HUES64 (cell line): Measurements from ENCODE around the gene LRCH1.

Source experiments
- H3K27ac ChIP-seq: 2 replicates; pipeline ENCODE4 v1.7.0; 2013; ENCODE audit warnings: low read depth, low read length, inconsistent platforms
- H3K27me3 ChIP-seq: 2 replicates; pipeline ENCODE4 v1.6.1; 2013; ENCODE audit warnings: mild to moderate bottlenecking, low read length; ENCODE audit not compliant: insufficient read depth
- H3K36me3 ChIP-seq: 2 replicates; pipeline ENCODE4 v1.6.1; 2013; ENCODE audit warnings: mild to moderate bottlenecking, low read length; ENCODE audit not compliant: insufficient read depth
- H3K4me1 ChIP-seq: 2 replicates; pipeline ENCODE4 v1.6.1; 2013; ENCODE audit warnings: mild to moderate bottlenecking, low read length, moderate library complexity; ENCODE audit not compliant: insufficient read depth
- H3K4me3 ChIP-seq: 2 replicates; pipeline ENCODE4 v1.5.1; 2013; ENCODE audit warnings: mild to moderate bottlenecking, low read length, moderate library complexity
- H3K9ac ChIP-seq: 2 replicates; pipeline ENCODE4 v1.6.1; 2013; ENCODE audit warnings: mild to moderate bottlenecking, low read depth, low read length
- H3K9me3 ChIP-seq: 2 replicates; pipeline ENCODE4 v1.6.1; 2013; ENCODE audit warnings: low read depth, low read length; ENCODE audit not compliant: insufficient read depth
- WGBS: fragments of 150-250, 120-280 bp; methylation state at CpG from one replicate; pipeline ENCODE4 v1.1.7; 2013; ENCODE audit warnings: missing lambda C conversion rate; 5-methylcytosine and 5-hydroxymethylcytosine counted together

Gene LRCH1

GRCh38 chr13:46562581-46562980, 9.6 kb downstream of the LRCH1 start:
- no peak overlapping the region for H3K9ac ChIP-seq
- no peaks in the 10 kb centered on the region; the same call in 1 of the 2 replicates for H3K4me1 ChIP-seq
- no peaks in the 10 kb centered on the region for H3K27me3 ChIP-seq
- WGBS = over 99% methylated on average over 5 of the region's 5 CpGs
- H3K27ac ChIP-seq = no peak overlapping the region
- no peaks in the 10 kb centered on the region for H3K36me3 ChIP-seq
- no peak overlapping the region for H3K4me3 ChIP-seq
- no peaks in the 10 kb centered on the region for H3K9me3 ChIP-seq

DNA sequence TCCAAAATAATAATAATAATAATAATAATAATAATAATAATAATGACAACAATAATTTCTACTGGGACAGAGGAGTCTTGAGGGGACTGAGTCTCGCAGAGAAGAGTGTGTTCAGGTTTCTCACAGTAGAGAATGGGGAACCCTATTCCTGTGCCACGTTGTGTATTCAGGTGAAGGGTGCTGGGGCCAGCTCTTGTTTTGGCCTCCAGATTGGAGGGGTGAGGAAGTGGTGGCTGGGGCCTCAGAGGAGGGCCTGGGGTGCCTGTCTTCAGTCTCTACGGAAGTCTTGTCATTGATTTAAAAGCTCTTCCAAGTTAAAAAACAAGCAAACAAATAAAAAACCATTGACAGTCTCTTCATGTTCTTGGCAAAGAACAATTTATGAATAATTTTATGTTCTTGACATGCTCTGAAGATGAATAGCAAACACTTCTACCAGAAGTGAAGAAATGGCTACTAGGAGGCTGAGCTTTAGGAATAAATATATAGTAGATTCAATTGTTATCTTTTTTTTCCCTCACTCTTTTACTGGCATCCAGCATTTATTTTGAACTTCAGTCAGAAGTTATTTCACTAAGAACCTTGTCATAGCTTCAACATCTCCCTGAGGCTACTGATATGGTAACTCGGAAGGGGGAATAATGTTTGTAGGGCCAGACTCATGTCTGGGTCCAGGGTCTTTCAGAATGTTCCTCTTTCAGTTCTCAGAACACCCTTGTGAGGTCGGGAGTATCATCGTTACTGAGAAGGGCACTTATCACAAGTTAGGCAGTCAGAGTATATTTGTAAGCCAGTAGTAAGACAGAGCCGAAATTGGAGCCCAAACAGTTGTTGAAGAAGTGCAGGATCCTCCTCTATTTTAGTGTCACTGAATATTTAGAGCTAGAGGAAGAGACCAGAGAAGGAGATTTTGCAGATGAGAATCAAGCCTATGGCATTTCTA, 13.1 kb downstream of the LRCH1 start:
- H3K27ac ChIP-seq = no peak overlapping the region

GRCh38 chr13:46567671-46568070, 14.7 kb downstream of the LRCH1 start:
- Histone ChIP-seq H3K27ac (no peak overlapping the region), H3K4me3 (no peak overlapping the region), H3K27me3 (no peaks in the 10 kb centered on the region), H3K9ac (no peak overlapping the region), H3K36me3 (no peaks in the 10 kb centered on the region), H3K9me3 (no peaks in the 10 kb centered on the region), H3K4me1 (no peaks in the 10 kb centered on the region; the same call in 1 of the 2 replicates)
- WGBS = 79% methylated on average over 2 of the region's 2 CpGs

More for the DNA sequence above, 13.1 kb downstream of the LRCH1 start:
- H3K9ac ChIP-seq = no peak overlapping the region
- H3K27me3 ChIP-seq = no peaks in the 10 kb centered on the region
- H3K36me3 ChIP-seq = no peaks in the 10 kb centered on the region
- no peaks in the 10 kb centered on the region; the same call in 1 of the 2 replicates for H3K4me1 ChIP-seq
- WGBS = 90% methylated on average over 6 of the region's 7 CpGs
- no peaks in the 10 kb centered on the region for H3K9me3 ChIP-seq
- H3K4me3 ChIP-seq = no peak overlapping the region

DNA sequence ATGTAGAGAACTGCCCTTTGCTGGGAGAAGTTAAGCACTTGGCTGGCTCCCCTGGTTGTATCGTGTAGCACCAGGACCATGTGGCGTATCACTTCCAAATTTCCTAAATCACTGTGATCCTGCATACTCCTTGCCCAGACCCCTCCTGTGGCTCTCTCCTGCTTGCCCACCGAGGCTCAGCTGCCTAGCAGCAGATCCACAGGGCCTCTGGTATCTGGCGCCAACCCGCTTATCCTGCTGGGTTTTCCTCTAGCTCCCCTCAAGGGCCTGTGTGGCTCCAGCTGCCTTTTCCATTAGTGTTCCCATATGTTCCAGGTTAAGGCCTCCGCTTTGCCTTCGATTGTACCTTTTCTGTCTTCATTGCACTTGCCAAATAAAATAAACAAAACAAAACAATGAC, 16.5 kb downstream of the LRCH1 start:
- H3K27me3 ChIP-seq = no peaks in the 10 kb centered on the region
- 93% methylated on average over 7 of the region's 7 CpGs for WGBS
- no peaks in the 10 kb centered on the region for H3K36me3 ChIP-seq
- no peak overlapping the region for H3K27ac ChIP-seq
- H3K4me1 ChIP-seq = no peaks in the 10 kb centered on the region; the same call in 1 of the 2 replicates
- H3K9ac ChIP-seq = no peak overlapping the region
- H3K9me3 ChIP-seq = no peaks in the 10 kb centered on the region
- H3K4me3 ChIP-seq = no peak overlapping the region

GRCh38 chr13:46570273-46570672, 17.3 kb downstream of the LRCH1 start:
- H3K4me3 ChIP-seq = no peak overlapping the region
- WGBS = 89% methylated on average over 3 of the region's 4 CpGs
- no peak overlapping the region for H3K9ac ChIP-seq
- no peaks in the 10 kb centered on the region for H3K9me3 ChIP-seq
- no peaks in the 10 kb centered on the region for H3K27me3 ChIP-seq
- H3K36me3 ChIP-seq = no peaks in the 10 kb centered on the region
- H3K27ac ChIP-seq = no peak overlapping the region
- H3K4me1 ChIP-seq = no peaks in the 10 kb centered on the region; the same call in 1 of the 2 replicates

DNA sequence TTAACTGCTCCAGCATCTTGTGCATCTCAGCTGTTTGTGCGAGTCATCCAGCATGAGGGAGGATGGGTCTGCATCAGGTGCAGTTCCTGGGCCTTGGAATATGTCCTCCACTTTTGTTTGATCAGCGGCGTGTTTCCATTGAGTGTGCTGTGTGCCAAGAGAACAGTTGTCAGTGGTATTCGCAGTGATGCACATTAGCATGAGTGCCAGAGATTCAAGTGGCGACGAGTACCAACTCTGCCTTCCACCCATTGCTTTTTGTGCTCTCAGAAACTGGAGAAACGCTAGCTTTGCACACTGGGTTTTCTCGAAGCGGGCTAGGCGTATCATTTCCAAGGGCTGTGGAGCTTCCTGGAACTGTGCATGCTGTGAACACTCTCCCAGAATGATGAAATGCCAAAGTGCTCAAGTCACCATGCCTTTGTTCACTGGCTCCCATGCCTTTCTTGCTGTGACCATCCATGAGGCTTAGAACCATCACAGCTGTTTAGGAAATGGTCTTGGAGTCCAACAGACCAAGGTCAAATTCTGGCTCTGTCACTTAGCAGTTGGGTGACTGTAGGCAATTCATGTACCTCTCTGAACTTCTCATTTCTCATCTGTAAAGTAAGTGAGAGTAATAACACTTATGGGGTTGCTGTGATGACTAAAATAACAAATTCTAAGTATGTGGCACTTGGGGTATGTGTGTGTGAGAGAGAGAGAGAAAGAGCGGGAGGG, 18.4 kb downstream of the LRCH1 start:
- no peaks in the 10 kb centered on the region; the same call in 1 of the 2 replicates for H3K4me1 ChIP-seq
- H3K36me3 ChIP-seq = no peaks in the 10 kb centered on the region
- 95% methylated on average over 11 of the region's 11 CpGs for WGBS
- H3K27me3 ChIP-seq = no peaks in the 10 kb centered on the region
- H3K9ac ChIP-seq = no peak overlapping the region
- no peak overlapping the region for H3K4me3 ChIP-seq
- H3K27ac ChIP-seq = no peak overlapping the region
- H3K9me3 ChIP-seq = no peaks in the 10 kb centered on the region

DNA sequence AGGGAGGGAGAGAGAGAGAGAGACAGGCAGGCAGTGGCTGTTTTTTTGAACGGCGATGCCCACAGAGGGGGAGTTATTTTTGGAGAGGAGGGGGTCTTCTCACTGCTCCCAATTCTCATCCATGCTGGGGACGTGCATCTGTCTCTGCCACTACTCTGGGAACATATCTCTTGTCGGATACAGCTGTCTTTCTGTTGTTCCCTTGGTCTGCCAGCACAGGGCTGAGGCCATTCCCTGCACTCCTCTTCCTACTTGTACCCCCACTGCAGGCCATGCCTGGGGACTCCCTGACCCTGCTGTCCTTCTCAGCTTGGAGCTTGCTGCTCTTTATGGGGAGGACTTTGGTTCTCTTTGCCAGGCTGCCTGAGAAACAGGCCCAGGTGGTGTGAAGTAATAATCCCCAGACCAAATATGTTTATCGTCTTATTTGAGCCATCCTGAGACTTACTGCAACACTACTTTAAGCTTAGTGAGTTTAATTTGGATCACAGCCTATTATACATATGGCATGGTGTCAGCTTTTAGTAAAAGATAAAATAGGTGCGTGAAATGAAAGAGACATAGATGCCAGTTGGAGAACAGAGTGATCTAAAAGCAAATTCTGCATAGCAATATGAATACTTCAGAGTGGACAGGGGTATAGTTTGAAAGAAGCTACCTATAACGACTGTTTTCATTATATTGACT, 19.1 kb downstream of the LRCH1 start:
- 97% methylated on average over 6 of the region's 7 CpGs for WGBS
- H3K27me3 ChIP-seq = no peaks in the 10 kb centered on the region
- no peak overlapping the region for H3K27ac ChIP-seq
- no peaks in the 10 kb centered on the region for H3K9me3 ChIP-seq
- no peaks in the 10 kb centered on the region for H3K36me3 ChIP-seq
- H3K9ac ChIP-seq = no peak overlapping the region
- H3K4me3 ChIP-seq = no peak overlapping the region
- no peaks in the 10 kb centered on the region for H3K4me1 ChIP-seq

DNA sequence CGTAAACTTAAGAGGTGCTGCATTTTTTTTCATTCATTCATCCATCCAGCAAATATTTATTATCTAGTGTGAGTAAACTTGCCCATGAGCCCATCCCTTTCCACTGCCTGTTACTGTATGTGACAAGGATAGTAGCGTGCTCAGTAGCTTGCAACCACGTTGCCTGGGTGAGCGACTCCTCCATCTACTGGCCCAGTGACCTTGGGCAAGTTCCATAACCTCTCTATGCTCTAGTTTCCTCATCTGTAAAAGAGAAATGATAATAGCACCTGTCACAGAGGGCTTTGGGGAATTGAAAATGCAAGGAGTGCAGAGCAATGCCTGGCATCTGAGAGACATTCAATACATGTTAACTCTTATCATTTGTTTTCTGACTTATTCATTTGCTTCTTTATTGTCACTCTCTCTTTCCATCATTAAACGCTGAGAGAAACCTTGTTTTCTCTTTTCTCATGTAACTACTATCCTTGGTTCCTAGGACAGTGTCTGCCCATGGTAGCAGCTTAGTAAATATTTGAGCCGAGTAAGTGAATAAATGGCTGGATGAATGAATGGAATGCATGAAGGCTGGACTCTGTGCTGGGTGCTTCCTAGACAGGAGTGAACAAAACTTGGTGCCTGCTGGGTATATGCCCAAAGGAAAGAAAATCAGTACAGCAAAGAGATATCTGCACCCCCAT, 19.9 kb downstream of the LRCH1 start:
- no peak overlapping the region for H3K4me3 ChIP-seq
- no peaks in the 10 kb centered on the region for H3K9me3 ChIP-seq

DNA sequence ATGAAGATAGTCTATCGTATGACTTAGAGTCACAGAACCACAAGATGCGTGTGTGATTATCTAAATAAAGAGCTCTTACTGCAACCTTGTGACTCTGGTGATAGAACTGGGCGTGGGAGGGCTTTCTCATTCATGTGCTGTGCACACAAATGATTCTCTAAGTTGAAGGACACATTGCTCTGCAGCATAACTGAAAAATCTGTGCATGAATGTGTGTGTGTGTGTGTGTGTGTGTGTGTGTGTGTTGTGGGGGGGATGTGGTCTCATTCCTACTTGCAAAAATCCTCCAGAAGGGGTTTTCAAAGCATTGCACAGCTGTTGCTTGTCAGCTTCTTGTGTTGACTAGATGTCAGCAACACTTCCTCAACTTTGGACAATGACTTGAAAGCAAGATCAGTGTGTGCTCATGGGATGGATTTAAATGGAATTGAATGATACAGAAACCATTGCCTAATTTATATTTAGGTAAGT, 22.4 kb downstream of the LRCH1 start:
- Histone ChIP-seq H3K9ac (no peak overlapping the region), H3K36me3 (no peaks in the 10 kb centered on the region), H3K27me3 (no peaks in the 10 kb centered on the region), H3K4me1 (peaks cover 2% of the 10 kb centered on the region; the same call in 1 of the 2 replicates), H3K4me3 (no peak overlapping the region), H3K27ac (no peak overlapping the region), H3K9me3 (no peaks in the 10 kb centered on the region)
- 95% methylated on average over 3 of the region's 3 CpGs for WGBS

More for the DNA sequence above, 19.9 kb downstream of the LRCH1 start:
- Histone ChIP-seq H3K9ac (no peak overlapping the region), H3K4me1 (no peaks in the 10 kb centered on the region), H3K27ac (no peak overlapping the region), H3K36me3 (no peaks in the 10 kb centered on the region), H3K27me3 (no peaks in the 10 kb centered on the region)
- 96% methylated on average over 5 of the region's 6 CpGs for WGBS

DNA sequence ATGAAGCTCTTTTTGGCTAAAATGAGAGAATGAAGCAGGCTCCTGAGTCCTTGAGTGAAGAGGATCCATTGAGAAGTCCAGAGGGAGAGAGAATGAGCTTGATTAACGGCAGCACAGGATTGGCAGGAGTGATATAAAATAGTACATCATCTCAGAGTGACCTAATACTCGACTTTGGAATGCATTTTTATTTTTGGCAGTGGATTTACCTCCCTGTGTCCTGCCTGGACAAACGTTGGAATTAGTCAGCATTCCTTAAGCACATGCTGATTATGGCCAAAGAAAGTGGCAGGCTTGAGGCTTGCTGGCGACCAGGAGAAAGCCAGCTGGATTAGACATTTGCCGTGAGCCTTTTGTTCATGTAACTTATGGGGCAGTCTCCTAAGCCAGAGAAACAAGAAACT, 22.9 kb downstream of the LRCH1 start:
- H3K36me3 ChIP-seq = no peaks in the 10 kb centered on the region
- H3K9ac ChIP-seq = no peak overlapping the region
- H3K9me3 ChIP-seq = no peaks in the 10 kb centered on the region
- H3K4me3 ChIP-seq = no peak overlapping the region
- WGBS = 87% methylated on average over 5 of the region's 5 CpGs
- H3K27me3 ChIP-seq = no peaks in the 10 kb centered on the region
- H3K27ac ChIP-seq = no peak overlapping the region
- H3K4me1 ChIP-seq = peaks cover 4% of the 10 kb centered on the region; the same call in 1 of the 2 replicates
